HG03064 (cell line): Measurements from ENCODE around the gene OBSCN.
A peak's percentile ranks its signal among the peaks of the same experiment; 100 is the strongest.
"Not testable (repeated sequence)": the region's sequence is repeated elsewhere in the genome, so short reads cannot be mapped to it uniquely, and the experiment has no call there.

ENCODE experiments used
- ATAC-seq: cut with Tn5 transposase; IDR thresholded peaks from one replicate; pipeline ENCODE4 v1.9.1; 2021; ENCODE audit warnings: low read depth; ENCODE audit not compliant: unreplicated experiment

The OBSCN gene

GRCh38 chr1:228212415-228212965 is 4.6 kb downstream of the OBSCN start:
- no peak for ATAC-seq

DNA sequence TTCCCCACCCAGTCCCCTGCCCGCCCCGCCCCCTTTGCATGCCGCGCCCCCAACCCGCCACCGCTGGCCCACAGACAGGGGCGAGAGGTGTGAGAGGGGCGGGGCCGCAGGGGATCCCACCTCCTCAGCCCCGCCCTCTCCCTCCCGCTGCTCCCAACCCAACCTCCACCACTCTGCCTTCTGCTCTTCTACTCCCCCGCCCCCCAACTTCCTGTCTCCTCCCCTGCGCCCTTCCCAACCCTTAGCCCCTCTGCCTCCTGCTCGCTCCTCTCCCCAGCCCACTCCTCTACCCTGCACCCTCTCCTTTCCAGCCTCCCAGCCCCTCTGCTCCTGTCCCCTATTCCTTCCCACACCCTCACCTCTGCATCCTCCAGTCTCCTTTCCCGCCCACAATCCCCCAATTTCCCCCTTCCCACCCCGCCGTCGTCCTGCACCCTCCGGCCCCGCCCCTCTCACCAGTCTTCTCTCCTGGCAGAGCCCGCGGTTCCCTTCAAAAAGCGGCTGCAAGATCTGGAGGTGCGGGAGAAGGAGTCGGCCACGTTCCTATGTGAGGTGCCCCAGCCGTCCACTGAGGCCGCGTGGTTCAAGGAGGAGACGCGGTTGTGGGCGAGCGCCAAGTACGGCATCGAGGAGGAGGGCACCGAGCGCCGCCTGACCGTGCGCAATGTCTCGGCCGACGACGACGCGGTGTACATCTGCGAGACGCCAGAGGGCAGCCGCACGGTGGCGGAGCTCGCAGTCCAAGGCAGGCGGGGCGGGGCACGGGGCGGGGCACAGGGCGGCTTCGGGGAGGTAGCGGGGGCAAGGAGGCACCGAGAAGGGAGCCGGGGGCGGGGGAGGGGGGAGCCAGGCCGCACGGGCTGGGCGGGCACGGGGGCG is 5.4 kb downstream of the OBSCN start:
- ATAC-seq = peak; percentile 92

GRCh38 chr1:228213917-228214808 is 6.3 kb downstream of the OBSCN start:
- ATAC-seq = no peak

- no peak for ATAC-seq
Observed at GRCh38 chr1:228214921-228215662, 7.2 kb downstream of the OBSCN start.

DNA sequence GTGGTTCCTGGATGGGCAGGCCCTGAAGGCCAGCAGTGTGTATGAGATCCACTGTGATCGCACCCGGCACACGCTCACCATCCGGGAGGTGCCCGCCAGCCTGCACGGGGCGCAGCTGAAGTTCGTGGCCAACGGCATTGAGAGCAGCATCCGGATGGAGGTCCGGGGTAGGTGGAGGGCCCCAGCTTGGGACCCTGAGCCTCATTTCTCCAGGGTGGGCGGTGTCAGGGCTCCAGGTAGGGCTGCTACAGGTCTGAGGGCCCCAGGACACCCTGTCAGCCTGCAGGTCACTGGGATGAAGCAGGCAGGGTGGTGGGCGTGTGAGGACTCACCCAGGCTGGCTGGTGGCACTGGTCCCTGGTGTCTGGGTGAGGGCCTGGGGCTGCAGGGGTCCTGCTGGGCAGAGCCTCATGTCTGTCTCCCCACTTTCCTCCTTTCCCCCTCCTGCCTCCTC is 7.8 kb downstream of the OBSCN start:
- ATAC-seq = no peak

- no peak for ATAC-seq
Observed at GRCh38 chr1:228216371-228217320, 8.8 kb downstream of the OBSCN start.

- no peak for ATAC-seq
Observed at GRCh38 chr1:228217551-228218344, 9.9 kb downstream of the OBSCN start.

- ATAC-seq = no peak
Observed at GRCh38 chr1:228218513-228219244, 10.8 kb downstream of the OBSCN start.

GRCh38 chr1:228219245-228219961 is 11.6 kb downstream of the OBSCN start:
- ATAC-seq = no peak

GRCh38 chr1:228219962-228220780 is 12.3 kb downstream of the OBSCN start:
- ATAC-seq = no peak

DNA sequence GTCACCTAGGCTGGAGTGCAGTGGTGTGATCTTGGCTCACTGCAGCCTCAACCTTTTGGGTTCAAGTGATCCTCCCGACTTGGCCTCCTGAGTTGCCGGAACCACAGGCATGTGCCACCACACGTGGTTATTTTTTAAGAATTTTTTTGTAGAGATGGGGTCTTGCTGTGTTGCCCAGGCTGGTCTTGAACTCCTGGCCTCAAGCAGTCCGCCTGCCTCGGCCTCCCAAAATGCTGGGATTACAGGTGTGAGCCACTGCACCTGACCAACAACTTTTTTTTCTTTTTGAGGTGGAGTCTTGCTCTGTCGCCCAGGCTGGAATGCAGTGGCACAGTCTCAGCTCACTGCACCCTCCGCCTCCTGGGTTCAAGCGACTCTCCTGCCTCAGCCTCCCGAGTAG is 13.3 kb downstream of the OBSCN start:
- ATAC-seq = not testable (repeated sequence)

GRCh38 chr1:228222548-228222947 is 14.7 kb downstream of the OBSCN start:
- ATAC-seq = no peak

DNA sequence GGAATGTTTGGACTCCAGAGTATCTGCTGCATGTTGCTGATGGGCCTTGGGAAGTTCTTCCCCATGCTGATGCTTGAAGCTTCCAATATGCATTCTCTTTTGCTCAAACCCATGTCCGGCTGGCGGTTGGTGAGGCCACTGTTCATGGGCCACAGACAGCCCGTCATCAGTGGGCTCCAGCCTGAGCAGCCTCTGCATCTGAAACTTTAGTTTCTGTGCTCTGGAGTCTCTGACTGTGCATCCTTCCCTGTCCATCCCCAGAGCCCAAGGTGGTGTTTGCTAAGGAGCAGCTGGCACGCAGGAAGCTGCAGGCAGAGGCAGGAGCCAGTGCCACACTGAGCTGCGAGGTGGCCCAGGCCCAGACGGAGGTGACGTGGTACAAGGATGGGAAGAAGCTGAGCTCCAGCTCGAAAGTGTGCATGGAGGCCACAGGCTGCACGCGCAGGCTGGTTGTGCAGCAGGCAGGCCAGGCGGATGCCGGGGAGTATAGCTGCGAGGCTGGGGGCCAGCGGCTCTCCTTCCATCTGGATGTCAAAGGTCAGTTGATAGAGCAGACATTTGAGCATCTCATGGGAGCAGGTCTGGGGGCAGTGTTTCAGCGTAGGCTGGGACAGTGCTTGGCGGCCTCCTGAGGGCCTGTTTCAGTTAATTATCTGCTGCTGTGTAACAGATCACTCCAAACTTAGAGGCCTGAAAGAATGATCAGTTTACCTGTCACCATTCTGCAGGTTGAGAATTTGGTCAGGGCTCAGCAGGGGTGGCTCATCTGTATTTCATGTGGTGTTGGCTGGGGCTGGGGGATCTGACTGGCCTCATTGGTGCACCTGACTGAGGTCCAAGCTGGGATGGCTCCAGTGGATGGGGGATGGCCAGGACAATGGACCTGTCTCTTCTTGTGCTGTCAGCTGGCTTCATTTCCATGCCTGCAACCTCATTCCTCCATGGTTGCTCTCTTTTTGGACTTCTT is 16.6 kb downstream of the OBSCN start:
- ATAC-seq = no peak

- no peak for ATAC-seq
Observed at GRCh38 chr1:228225165-228225710, 17.4 kb downstream of the OBSCN start.

DNA sequence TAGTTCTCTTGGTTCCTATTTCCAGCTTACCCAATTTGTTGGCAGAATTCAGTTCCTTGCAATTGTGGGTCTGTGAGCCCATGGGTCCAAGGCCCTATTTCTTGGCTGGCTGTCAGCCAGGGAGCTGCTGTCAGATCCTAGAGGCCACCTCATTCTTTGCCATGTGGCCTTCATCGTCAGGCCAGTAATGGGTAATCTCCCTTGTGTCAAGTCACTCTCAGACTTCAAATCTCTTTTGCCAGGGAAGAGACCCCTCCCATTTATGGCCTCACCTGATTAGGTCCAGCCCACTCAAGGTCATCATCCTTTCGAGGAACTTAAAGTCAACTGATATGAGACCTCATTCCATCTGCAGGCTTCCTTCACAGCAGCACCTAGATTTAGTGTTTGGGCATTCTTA is 17.9 kb downstream of the OBSCN start:
- no peak for ATAC-seq
